GM19035 (cell line): Measurements from ENCODE around the gene MMAB.

ENCODE experiments used
- ATAC-seq: cut with Tn5 transposase; IDR thresholded peaks from one replicate; pipeline ENCODE4 v1.9.1; 2021; ENCODE audit not compliant: unreplicated experiment

The MMAB gene

GRCh38 chr12:109573029-109573913 is at the start of gene MMAB, which contains the start of gene MVK:
MMAB (minus strand) TSS chr12:109573504; CDS start chr12:109573480, 24 bp downstream.
MVK (plus strand) TSS chr12:109573794; CDS start chr12:109574823, 1,029 bp downstream.
- ATAC-seq: peak; percentile 93

DNA sequence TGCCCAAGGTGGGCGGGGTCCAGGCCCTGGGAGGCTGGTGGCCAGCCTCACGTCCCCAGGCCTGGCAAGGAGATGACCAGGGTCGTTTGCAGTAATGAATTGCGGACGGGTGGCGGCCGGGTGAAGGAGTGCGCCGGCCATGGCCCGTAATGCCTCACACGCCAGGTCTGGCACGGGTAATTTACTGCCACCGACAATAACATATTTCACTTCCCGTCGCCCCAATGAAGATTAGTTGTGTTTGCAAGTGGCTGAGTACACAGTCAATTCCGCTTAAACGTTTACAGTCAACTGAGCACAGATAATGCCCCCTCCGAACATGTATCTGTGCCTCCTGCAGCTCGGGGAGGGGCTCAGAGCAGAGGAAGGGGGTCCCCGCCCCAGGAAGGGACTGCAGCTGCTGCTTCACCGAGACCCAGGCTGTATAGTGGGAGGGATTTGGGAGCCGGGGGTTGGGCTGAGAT is 48.6 kb upstream of the MMAB start:
- ATAC-seq: no peak

GRCh38 chr12:109621211-109621694 is 47.9 kb upstream of the MMAB start:
- no peak for ATAC-seq

DNA sequence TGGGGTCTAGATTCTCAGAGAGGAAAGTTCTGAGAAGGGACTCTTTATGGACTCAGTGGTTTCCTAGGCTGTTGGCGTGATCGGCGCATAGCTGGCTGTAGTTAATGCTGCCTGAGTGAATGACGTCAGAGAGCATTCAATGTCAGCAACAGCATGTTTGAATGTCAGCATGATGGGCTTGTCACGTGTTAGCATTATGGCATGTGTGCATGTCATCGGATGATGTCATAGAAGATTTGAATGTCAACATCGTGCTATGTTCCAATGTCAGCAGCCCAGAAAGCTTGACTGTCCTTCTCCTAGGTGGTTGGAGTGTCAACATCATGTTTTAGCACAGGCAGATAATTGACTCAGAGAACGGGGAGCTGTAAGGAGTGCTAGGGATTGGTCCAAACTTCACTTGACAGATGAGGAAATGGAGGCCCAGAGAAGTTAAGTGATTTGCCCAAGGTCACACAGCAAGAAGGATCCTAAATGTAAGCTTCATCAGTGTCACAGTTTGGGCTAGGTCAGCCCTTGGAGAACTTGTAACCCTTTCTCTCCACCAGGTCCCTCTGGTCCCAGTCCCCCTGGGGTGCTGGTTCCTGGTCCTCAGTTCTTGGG is 45.8 kb upstream of the MMAB start:
- no peak for ATAC-seq

DNA sequence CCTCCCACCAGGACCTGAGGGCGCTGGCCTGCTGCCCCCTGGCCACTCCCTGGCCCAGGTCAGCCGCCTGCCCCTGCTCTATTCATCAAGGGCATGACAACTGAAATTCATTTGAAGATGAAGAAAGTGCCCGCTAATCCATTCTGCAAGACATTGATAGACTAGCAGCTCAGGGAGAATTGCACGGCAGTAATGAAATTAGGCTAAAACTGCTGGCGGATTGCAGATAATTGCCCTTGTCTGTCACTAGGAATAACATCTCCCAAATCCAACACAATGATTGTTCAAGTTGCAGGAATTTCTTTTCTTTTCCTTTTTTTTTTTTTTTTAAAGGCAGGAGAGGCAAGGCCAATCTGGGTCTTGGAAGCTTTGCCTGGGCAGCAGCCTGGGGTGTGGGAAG is 44.8 kb upstream of the MMAB start:
- no peak for ATAC-seq

DNA sequence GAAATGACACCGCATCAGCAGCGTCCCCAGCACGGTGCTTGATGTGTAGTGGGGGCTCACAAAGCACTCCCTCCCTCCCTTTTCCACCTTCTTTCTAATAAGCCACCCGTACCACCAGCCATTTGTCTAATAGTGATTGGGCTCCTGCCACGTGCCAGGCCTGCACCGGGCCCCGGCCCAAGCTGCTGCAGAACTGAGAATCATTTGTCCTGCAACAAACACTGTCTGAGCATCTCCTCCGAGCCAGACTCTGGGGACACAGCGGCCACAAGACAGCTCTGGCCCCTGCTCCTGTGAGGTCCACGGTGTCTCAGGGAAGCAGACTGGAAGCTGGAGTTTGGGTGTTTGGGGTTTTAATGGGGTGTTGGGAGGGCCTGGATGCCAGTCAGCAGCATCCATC is 44.2 kb upstream of the MMAB start:
- no peak for ATAC-seq

DNA sequence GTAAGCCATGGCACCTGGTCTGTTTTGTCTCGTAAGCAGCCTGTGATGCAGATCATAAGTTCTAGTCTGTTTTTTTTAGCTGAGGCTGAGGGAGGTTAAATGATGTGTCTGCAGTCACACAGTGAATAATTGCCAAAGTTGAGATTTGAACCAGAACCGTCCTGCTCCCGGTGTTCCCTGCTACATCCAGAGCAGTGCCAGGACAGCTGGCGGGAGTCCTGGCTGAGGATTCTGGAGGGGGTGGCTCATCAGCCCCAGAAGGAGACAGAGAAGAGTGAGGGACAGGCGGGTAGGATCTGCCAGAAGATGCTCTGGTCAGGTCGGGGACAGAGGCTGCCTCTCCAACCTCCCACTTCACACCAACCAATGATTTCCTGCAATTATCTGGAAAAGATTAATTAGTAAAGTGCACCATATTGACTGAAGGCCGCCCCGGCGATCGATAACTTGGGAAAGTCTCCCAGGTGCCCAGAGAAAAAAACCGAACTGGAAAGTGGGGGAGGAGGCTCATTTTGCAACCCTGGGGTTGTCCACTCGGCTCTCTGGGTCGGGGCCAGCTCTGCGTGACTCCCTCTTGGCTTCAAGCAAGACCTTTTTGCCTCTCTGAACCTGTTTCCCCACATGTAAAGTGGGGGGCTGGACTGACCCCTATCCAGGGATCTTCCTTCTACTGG is 42.4 kb upstream of the MMAB start:
- ATAC-seq: no peak

- no peak for ATAC-seq
Observed at GRCh38 chr12:109613649-109614455, 40.5 kb upstream of the MMAB start.

DNA sequence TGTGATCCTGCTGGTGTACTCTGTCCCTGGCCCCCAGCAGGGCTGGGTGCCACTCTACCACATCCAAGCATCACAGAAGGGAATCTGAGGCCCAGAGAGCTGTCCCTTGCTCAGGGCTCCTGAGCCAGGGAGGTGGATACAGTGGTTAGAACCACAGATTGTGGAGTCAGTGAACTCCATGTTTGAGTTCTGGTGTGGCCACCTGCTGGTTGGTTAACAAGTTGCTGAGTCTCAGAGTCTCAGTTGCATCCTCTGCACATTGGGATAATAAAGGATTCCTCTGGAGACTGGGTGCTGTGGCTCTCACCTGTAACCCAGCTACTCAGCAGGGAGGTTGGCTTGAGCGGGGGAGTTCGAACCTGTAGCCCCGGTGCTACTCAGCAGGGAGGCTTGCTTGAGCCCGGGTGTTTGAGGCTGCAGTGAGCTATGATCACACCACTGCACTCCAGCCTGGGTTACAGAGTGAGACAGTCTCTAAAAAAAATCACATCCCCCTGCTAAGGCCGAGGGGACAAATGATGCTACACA is 39.7 kb upstream of the MMAB start:
- no peak for ATAC-seq

DNA sequence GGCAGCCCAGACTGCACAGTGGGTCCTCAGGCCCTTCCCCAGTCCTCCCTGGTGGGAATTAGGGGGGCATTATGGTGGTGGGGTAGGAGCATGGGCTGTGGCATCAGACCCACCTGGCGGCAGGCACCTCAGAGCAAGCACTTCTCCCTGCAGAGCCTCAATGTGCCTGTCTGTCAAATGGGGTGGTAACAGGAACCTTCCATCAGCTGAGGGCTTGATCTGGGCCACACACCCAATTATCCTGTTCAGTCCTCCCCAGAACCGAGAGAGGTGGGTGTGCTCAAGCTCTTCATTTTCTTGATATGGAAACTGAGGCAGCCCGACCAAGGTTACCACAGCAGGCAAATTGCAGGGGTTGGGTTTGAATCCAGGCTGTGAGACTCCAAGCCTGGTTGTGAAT is 38.7 kb upstream of the MMAB start:
- no peak for ATAC-seq

GRCh38 chr12:109611223-109611622 is 37.9 kb upstream of the MMAB start:
- no peak for ATAC-seq

DNA sequence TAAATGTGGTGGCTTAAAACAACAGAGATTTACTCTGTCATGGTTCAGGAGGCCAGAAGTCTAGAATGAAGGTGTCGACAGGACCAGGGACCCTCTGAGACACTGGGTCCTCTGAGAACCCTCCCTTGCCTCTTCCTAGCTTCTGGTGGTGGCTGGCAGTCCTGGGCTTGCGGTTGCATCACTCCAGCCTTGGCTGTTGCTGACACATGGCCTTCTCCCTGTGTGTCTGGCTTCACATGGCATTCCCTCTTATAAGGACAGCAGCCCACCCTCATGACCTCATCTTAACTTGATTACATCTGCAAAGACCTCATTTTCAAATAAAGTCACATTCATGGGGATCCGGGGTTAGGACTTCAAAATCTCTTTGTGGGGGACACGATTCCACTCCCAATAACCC is 37.2 kb upstream of the MMAB start:
- no peak for ATAC-seq

GRCh38 chr12:109609342-109609741 is 36.0 kb upstream of the MMAB start:
- no peak for ATAC-seq

DNA sequence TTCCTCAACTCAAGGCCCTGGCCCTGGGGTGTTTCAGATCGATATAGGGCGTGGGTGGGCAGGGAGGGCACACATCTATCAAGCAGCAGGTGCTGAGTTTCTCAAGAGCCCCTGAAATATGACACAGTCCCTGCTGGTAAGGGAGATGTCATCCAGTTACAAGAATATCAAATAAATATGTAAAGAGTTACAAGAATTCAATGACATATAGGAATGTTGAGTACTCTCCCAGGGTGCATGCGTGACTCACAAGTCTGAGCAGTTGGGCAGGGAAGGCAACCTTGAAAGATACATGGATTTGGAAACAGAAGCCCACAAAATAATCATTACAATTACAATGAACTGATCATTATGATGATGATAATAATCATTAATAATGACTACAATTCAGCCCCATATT is 35.5 kb upstream of the MMAB start:
- ATAC-seq: no peak

DNA sequence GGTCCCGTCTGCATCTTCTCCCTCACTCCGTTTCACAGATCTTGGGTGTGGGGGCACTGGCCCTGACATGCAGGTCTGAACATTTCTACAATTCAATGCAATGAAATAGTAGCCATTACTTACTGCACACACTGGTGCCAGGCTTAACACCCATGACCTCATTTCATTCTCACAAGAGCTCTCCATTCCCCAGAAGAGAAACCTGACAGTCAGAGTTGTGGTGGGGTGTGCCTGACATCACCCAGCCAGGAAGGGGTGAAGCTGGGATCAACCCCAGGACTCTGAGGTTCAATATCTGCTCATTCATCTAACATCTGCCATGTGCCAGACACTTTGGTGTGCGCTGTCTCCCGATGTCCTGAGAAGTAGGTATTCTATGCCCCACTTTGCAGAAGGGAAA is 35.0 kb upstream of the MMAB start:
- ATAC-seq: no peak

DNA sequence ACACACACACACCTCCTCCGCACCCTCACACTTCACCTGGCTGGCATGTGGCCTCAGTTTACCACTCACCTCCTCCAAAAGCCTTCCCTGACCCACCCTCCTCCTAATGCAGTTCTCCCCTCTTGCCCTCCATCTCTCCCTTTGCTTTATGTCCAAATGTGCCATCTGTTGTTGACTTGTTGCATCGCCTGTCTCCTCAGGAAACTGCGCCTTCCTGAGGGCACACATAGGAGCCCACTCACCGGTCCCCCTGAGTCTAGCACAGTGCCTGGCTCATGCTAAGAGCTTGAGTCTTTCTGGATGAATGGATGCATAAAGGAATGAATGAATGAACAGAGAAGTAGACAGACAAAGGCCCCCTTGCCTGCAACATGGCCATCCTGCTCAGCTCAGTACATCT is 34.3 kb upstream of the MMAB start:
- ATAC-seq: no peak

DNA sequence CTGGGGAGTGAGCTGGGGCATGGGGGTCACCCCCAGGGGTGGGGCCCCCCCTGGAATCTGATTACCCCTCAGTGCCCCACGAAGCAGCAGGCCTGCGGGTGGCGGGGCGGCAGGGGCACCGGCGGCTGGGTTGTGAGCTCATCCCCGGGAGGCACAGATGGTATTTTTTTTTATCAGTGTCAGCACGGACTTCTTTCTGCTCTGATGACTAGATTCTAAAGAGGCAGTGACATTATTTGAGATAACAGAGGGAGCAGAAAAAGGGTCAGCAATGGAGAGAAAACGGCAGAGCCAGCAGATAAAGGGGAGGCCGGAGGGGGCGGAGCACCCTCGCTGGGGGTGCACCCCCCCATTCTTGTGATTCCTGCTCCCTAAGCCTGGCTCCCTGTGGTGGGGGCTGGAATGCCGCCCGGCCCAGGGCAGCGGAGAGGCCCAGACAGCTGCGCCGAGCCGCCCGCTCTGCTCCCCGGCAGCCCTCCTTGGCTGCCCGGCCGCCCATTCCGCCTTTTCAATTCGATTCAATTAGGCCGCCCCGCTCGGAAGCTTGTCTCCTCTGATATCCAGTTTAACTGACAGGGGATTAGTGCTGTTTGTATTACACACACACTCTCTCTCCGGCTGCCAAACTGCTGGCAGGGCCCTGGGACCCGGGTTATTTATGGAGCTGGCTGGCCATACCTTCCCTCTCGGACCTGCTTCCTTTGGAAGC is 33.2 kb upstream of the MMAB start:
- ATAC-seq: no peak

DNA sequence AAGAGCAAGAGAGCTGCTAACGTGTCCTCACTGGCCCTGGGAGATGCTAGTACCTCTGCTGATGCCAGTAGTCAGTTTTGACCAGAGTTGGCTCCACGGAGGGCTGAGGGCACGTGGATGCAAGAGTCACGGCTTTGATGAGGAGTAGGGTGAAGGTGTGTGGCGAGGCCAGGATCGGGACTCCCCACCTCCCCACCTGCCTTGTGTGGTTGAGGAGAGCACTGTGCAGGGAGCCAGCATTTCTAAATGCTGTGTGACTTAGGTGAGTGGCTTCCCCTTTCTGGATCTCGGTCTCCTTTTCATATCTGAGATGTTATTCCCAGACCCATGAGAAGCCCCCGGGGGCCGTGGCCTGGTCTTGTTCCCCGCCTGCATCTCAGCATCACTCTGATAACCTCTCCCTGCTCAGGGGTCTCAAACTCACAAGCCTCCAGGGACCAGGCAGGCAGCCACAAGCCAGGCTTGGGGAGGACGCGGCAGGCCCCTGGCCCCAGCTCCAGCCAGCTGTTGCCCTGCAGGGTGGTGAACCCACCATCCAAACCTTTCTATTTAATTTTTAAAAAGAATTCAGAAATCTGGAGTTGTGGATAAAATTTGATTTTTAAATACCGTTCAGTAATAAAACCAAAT is 32.4 kb upstream of the MMAB start:
- ATAC-seq: no peak

- no peak for ATAC-seq
Observed at GRCh38 chr12:109605016-109605415, 31.7 kb upstream of the MMAB start.
